Measurements from ENCODE around the gene ZNF587B.
"Not testable (repeated sequence)": the region's sequence is repeated elsewhere in the genome, so short reads cannot be mapped to it uniquely, and the experiment has no call there.

The ZNF587B gene

DNA sequence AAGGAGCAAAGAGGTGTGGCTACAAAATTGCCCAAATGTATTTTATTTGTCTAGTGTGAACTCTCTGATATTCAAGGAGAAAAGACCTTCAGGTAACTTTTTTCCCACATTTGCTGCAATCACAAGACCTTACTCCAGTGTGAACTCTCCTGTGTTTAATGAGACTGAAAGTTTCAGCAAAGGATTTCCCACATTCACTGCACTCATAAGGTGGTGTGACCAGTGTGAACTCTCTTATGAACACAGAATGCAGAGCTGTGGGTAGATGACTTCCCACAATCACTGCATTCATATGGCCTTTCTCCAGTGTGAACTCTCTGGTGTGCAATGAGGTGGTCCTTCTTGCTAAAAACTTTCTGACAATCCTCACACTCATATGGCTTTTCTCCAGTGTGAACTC, 42.4 kb downstream of the ZNF587B start:
- DNase-seq (ENCODE audit: low read depth), result no peak

DNA sequence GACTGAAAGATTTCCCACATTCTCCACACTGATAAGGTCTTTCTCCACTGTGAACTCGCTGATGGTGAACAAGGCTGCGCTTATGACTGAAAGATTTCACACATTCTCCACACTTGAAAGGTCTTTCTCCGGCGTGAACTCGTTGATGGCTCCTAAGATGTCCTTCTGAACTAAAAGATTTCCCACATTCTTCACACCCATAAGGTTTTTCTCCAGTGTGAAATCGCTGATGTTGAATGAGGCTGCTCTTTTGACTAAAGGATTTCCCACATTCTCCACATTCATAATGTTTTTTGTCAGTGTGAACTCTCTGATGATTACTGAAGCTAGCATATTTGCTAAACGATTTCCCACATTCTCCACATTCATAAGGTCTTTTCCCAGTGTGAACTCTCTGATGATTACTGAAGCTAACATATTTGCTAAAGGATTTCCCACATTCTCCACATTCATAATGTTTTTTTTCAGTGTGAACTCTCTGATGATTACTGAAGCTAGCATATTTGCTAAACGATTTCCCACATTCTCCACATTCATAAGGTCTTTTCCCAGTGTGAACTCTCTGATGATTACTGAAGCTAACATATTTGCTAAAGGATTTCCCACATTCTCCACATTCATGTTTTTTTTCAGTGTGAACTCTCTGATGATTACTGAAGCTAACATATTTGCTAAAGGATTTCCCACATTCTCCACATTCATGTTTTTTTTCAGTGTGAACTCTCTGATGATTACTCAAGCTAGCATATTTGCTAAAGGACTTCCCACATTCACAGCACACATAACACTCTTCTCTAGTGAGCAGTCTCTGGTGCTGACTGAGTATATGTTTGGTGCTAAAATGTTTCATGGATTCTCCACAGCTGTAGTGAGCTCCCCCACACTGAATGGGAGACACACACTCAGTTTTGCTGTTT, 44.0 kb downstream of the ZNF587B start:
- DNase-seq (ENCODE audit: low read depth), result not testable (repeated sequence)

DNA sequence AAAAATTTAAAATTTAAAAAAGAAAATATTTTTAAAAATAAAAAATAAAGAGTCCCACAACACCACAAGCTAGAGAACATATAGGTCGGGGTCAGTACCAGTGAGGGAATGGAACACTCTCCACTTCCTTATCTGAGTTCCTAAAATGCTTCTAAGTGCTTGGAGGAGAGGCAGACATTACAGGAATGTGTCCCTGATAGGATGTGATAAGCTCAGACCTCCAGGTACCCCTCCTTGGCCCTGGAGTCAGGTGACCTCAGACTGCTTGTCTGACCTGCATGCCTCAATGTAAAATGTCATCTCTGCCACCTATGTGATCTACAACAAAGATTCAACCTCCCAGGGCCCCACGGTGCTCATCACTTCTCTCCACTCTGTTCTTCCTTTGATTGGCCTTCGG, 55.9 kb downstream of the ZNF587B start:
- no peak for DNase-seq (ENCODE audit: low read depth)

DNA sequence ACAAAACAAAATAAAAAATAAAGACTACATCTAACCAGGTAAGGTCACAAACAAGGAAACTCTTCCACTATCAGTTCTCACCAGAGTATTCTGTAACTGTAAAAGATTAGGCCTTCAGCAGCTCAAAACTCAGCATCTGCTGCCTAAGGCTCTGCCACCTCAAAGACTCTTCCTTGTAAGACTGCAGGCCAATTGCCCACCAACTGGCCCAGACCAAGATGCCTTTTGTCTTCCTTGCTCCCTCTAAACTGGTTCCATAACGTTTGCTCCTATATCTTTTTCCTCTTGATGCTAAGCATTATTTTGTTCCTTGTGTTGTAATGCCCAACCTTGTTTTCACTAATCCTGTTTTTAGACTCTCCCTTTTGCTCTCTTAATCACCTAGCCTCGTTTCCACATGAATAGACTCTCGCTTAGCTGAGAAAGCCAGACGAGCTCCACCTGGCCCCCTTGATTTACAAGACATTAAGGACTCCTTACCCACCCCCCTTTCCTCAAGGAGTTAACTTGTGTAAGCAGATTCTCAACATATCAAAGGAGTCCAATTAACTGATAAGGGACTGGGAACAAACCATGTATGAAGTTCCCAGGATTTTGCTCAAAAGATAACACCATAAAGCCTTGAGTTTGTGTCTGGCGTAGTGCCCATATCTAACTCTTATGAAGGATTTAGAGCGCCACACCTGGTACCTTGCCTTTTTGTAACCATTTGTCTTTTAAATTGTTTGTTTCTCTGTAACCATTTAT, 57.3 kb downstream of the ZNF587B start:
- DNase-seq (ENCODE audit: low read depth), result peak; percentile 17

DNA sequence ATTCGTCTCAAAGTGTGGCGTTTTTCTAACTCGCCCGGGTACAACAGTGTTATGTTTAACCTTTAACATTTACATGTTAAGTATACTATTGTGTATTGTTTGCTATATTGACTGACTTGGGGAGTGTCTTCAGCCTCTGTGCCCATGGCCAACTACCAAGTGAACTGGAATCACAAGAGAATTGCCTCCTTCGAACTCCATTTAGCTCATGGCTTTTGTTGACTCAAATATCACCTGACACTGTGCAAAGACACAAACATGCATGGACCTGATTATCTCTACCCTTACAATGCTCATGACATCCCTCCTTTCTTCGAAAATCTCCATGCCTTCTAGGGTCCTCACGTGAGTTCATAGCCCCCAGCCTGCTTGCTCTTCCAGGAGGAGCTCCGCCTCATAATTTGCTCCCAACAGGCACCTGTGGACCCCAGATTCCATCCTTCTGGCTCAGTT, 58.0 kb downstream of the ZNF587B start:
- DNase-seq (ENCODE audit: low read depth), result no peak

DNA sequence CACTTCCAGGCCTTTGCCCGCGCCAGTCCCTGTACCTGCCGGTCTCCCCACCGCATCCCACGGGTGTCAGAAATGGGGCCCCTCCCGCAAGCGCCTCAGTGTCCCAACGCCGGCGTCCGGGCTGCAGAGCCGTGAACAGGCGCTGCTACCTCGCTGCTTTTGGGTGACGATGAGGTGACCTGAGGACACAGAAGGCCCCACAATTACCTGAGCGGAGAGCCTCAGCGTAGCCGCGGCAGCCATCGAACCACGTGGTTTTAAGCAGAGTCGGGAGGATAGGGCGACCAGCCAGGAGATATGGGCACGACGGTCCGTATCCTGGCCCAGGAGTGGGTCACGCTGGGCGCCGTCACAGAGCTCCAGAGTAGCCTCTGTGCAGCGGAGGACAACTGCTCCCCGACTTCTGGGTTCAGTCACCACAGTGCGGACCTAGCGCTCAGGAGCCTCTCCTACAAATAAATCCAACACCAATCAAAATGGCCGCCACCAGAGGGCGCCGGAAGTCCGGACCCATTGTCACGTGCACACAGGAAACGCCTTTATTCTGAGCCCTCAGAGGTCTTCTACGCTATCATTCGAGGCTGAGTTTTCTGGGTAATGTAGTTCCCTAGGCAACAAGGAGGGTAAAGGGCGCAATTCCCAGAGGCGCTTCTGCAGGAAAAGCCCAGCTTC, 58.6 kb downstream of the ZNF587B start, which contains the start of gene ZNF814:
Gene ZNF814, minus strand, starts transcription at position 478 of the 672 bp plus-strand sequence. Its CDS starts 235 bp downstream, at position 243.
- DNase-seq (ENCODE audit: low read depth), result peak; percentile 37

DNA sequence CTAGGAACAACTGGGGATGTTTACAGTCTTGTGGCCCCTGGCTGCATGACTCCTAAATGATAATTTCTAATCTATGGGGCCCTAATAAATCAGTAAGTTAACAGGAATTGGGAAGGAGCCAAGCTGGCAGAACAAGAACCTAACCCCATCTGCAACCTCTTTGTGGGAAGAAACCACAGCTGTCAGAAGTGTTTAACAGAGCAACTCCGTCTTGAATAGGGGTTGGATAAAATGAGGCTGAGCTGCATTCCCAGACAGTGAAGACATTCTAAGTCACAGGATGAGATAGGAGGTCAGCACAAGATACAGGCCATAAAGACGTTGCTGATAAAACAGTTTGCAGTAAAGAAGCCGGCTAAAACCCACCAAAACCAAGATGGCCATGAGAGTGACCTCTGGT, 60.6 kb downstream of the ZNF587B start:
- DNase-seq (ENCODE audit: low read depth), result peak; percentile 88
